ENCODE data around the gene TRMT1L. TPM values are rescaled to one million over a fixed set of nuclear protein-coding genes. Genes with fewer than 3 reads are reported as not detected.
"Not testable (repeated sequence)": the region's sequence is repeated elsewhere in the genome, so short reads cannot be mapped to it uniquely, and the experiment has no call there.

The TRMT1L gene, protein sequence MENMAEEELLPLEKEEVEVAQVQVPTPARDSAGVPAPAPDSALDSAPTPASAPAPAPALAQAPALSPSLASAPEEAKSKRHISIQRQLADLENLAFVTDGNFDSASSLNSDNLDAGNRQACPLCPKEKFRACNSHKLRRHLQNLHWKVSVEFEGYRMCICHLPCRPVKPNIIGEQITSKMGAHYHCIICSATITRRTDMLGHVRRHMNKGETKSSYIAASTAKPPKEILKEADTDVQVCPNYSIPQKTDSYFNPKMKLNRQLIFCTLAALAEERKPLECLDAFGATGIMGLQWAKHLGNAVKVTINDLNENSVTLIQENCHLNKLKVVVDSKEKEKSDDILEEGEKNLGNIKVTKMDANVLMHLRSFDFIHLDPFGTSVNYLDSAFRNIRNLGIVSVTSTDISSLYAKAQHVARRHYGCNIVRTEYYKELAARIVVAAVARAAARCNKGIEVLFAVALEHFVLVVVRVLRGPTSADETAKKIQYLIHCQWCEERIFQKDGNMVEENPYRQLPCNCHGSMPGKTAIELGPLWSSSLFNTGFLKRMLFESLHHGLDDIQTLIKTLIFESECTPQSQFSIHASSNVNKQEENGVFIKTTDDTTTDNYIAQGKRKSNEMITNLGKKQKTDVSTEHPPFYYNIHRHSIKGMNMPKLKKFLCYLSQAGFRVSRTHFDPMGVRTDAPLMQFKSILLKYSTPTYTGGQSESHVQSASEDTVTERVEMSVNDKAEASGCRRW
- polyA plus RNA-seq (2013, experiment 1 of 2), result 8.9 TPM
- 9.3 TPM for polyA plus RNA-seq (2013, experiment 2 of 2)

GRCh38 chr1:185156854-185157598 is at the start of gene TRMT1L, which contains the start of gene SWT1:
Gene TRMT1L, minus strand, starts transcription at chr1:185156953. Its CDS starts 241 bp downstream, at chr1:185156712.
Gene SWT1, plus strand, starts transcription at chr1:185157167. Its CDS starts 3,675 bp downstream, at chr1:185160842.
- peak within 1 kb of the TSS; percentile 78 for H3K4me2 ChIP-seq (ENCODE audit: low read length, poor library complexity, severe bottlenecking)
- H3K27ac ChIP-seq (ENCODE audit: low read length, poor library complexity, severe bottlenecking), result peak within 1 kb of the TSS; percentile 94
- peaks cover 9% of the 10 kb centered on the region for H3K79me1 ChIP-seq (replicated peaks; ENCODE audit: low read length, poor library complexity, severe bottlenecking)
- H3K36me3 ChIP-seq (ENCODE audit: control insufficient read depth in 1 of 2, insufficient read depth in 2 of 2, low read depth in 1 of 2, low read length in 2 of 2), result peaks cover 0 to 12% of the 10 kb centered on the region in 2 experiments
- peak within 1 kb of the TSS; percentile 91 for H4K8ac ChIP-seq (ENCODE audit: low read length)
- H3K18ac ChIP-seq (ENCODE audit: low read depth in 1 of 2, low read length in 2 of 2), result peak within 1 kb of the TSS; percentile 95 to 99
- H3K23ac ChIP-seq (ENCODE audit: low read length in 2 of 2), result peak within 1 kb of the TSS in 1 of 2 experiments; percentile 59
- peak; percentile 100 for DNase-seq
- peak within 1 kb of the TSS; percentile 33 for H2BK5ac ChIP-seq (ENCODE audit: low read depth, low read length, poor library complexity, severe bottlenecking)
- peak within 1 kb of the TSS; percentile 98 for H2BK120ac ChIP-seq (ENCODE audit: low read depth, low read length)
- under 1% methylated on average over 52 of the region's 63 CpGs for WGBS
- H3K9ac ChIP-seq (ENCODE audit: low read length), result peak within 1 kb of the TSS; percentile 98
- H2AK5ac ChIP-seq (ENCODE audit: low read length, severe bottlenecking), result no peak within 1 kb of the TSS
- H3K4me3 ChIP-seq (ENCODE audit: insufficient read depth in 1 of 2, low read depth in 1 of 2, low read length in 2 of 2), result peak within 1 kb of the TSS; percentile 84 to 86
- H3K4me1 ChIP-seq (ENCODE audit: control insufficient read depth, insufficient read depth, low read depth, low read length), result peaks cover 1% of the 10 kb centered on the region
- peak within 1 kb of the TSS in 1 of 2 experiments; percentile 88 for H2BK12ac ChIP-seq (ENCODE audit: low read length in 2 of 2)
- H4K91ac ChIP-seq (ENCODE audit: low read length), result peak within 1 kb of the TSS; percentile 97
- H2BK15ac ChIP-seq (ENCODE audit: low read depth, poor library complexity, severe bottlenecking), result peak within 1 kb of the TSS; percentile 100
- H2AFZ ChIP-seq (ENCODE audit: low read depth, low read length), result peak within 1 kb of the TSS; percentile 54
- peak within 1 kb of the TSS in 1 of 2 experiments; percentile 94 for H3K14ac ChIP-seq (ENCODE audit: low read length in 2 of 2)
- H3K4ac ChIP-seq (ENCODE audit: low read depth in 1 of 2, low read length in 2 of 2), result peak within 1 kb of the TSS; percentile 67 to 79
- no peaks in the 10 kb centered on the region for H3K9me3 ChIP-seq (ENCODE audit: control insufficient read depth, low read length)
- no peaks in the 10 kb centered on the region for H3K27me3 ChIP-seq (ENCODE audit: control insufficient read depth in 1 of 2, insufficient read depth in 1 of 2, low read length in 2 of 2)

GRCh38 chr1:185200889-185201288 is 44.1 kb upstream of the TRMT1L start:
- peak overlapping the region; percentile 19 for H2BK5ac ChIP-seq (ENCODE audit: low read depth, low read length, poor library complexity, severe bottlenecking)
- 97% methylated on average over 8 of the region's 8 CpGs for WGBS
- H3K9me3 ChIP-seq (ENCODE audit: control insufficient read depth, low read length), result peaks cover 11% of the 10 kb centered on the region
- no peak overlapping the region for H3K4ac ChIP-seq (ENCODE audit: low read depth in 1 of 2, low read length in 2 of 2)
- H3K4me2 ChIP-seq (ENCODE audit: low read length, poor library complexity, severe bottlenecking), result no peak overlapping the region
- H3K36me3 ChIP-seq (ENCODE audit: control insufficient read depth in 1 of 2, insufficient read depth in 2 of 2, low read depth in 1 of 2, low read length in 2 of 2), result peaks cover 9 to 25% of the 10 kb centered on the region in 2 experiments
- no peak overlapping the region for H2BK120ac ChIP-seq (ENCODE audit: low read depth, low read length)
- H3K18ac ChIP-seq (ENCODE audit: low read depth in 1 of 2, low read length in 2 of 2), result no peak overlapping the region
- H3K4me1 ChIP-seq (ENCODE audit: control insufficient read depth, insufficient read depth, low read depth, low read length), result no peaks in the 10 kb centered on the region
- H3K27me3 ChIP-seq (ENCODE audit: control insufficient read depth in 1 of 2, insufficient read depth in 1 of 2, low read length in 2 of 2), result no peaks in the 10 kb centered on the region
- H3K14ac ChIP-seq (ENCODE audit: low read length in 2 of 2), result no peak overlapping the region
- no peak overlapping the region for H4K8ac ChIP-seq (ENCODE audit: low read length)
- H2AK5ac ChIP-seq (ENCODE audit: low read length, severe bottlenecking), result no peak overlapping the region
- no peaks in the 10 kb centered on the region for H3K79me1 ChIP-seq (replicated peaks; ENCODE audit: low read length, poor library complexity, severe bottlenecking)
- no peak overlapping the region for H3K27ac ChIP-seq (ENCODE audit: low read length, poor library complexity, severe bottlenecking)
- H3K4me3 ChIP-seq (ENCODE audit: insufficient read depth in 1 of 2, low read depth in 1 of 2, low read length in 2 of 2), result no peak overlapping the region
- no peak for DNase-seq
- H2BK12ac ChIP-seq (ENCODE audit: low read length in 2 of 2), result no peak overlapping the region
- H3K9ac ChIP-seq (ENCODE audit: low read length), result no peak overlapping the region
- H2AFZ ChIP-seq (ENCODE audit: low read depth, low read length), result no peak overlapping the region
- H4K91ac ChIP-seq (ENCODE audit: low read length), result no peak overlapping the region
- no peak overlapping the region for H2BK15ac ChIP-seq (ENCODE audit: low read depth, poor library complexity, severe bottlenecking)
- no peak overlapping the region for H3K23ac ChIP-seq (ENCODE audit: low read length in 2 of 2)

GRCh38 chr1:185198712-185199111 is 42.0 kb upstream of the TRMT1L start:
- H3K4me2 ChIP-seq (ENCODE audit: low read length, poor library complexity, severe bottlenecking), result not testable (repeated sequence)

More at GRCh38 chr1:185198712-185199111, 42.0 kb upstream of the TRMT1L start:
- not testable (repeated sequence) for H3K27me3 ChIP-seq (ENCODE audit: control insufficient read depth in 1 of 2, insufficient read depth in 1 of 2, low read length in 2 of 2); H4K8ac ChIP-seq (ENCODE audit: low read length); H3K27ac ChIP-seq (ENCODE audit: low read length, poor library complexity, severe bottlenecking); H2BK15ac ChIP-seq (ENCODE audit: low read depth, poor library complexity, severe bottlenecking); DNase-seq; H3K4ac ChIP-seq (ENCODE audit: low read depth in 1 of 2, low read length in 2 of 2); H2AK5ac ChIP-seq (ENCODE audit: low read length, severe bottlenecking); H3K4me3 ChIP-seq (ENCODE audit: insufficient read depth in 1 of 2, low read depth in 1 of 2, low read length in 2 of 2); H3K18ac ChIP-seq (ENCODE audit: low read depth in 1 of 2, low read length in 2 of 2); H2BK12ac ChIP-seq (ENCODE audit: low read length in 2 of 2); H3K4me1 ChIP-seq (ENCODE audit: control insufficient read depth, insufficient read depth, low read depth, low read length); H2BK120ac ChIP-seq (ENCODE audit: low read depth, low read length); H3K14ac ChIP-seq (ENCODE audit: low read length in 2 of 2); H2BK5ac ChIP-seq (ENCODE audit: low read depth, low read length, poor library complexity, severe bottlenecking); H4K91ac ChIP-seq (ENCODE audit: low read length); H3K9ac ChIP-seq (ENCODE audit: low read length); H2AFZ ChIP-seq (ENCODE audit: low read depth, low read length); H3K23ac ChIP-seq (ENCODE audit: low read length in 2 of 2); H3K79me1 ChIP-seq (replicated peaks; ENCODE audit: low read length, poor library complexity, severe bottlenecking)
- Histone ChIP-seq H3K9me3 (ENCODE audit: control insufficient read depth, low read length) (peaks cover 11% of the 10 kb centered on the region), H3K36me3 (ENCODE audit: control insufficient read depth in 1 of 2, insufficient read depth in 2 of 2, low read depth in 1 of 2, low read length in 2 of 2) (peaks cover 12 to 23% of the 10 kb centered on the region in 2 experiments)
- WGBS, result 91% methylated on average over 4 of the region's 4 CpGs

Measured in mesenchymal stem cell (in vitro differentiated cells and primary cell).